Inferior parietal cortex (tissue), 1 donor: ENCODE measurements around the gene NMT2.
"Not testable (repeated sequence)": the region's sequence is repeated elsewhere in the genome, so short reads cannot be mapped to it uniquely, and the experiment has no call there.

Source experiments
- DNase-seq: peaks from one replicate; pipeline ENCODE4 v3.0.0-alpha.2; 2016; ENCODE audit errors: extremely low spot score

The NMT2 gene

DNA sequence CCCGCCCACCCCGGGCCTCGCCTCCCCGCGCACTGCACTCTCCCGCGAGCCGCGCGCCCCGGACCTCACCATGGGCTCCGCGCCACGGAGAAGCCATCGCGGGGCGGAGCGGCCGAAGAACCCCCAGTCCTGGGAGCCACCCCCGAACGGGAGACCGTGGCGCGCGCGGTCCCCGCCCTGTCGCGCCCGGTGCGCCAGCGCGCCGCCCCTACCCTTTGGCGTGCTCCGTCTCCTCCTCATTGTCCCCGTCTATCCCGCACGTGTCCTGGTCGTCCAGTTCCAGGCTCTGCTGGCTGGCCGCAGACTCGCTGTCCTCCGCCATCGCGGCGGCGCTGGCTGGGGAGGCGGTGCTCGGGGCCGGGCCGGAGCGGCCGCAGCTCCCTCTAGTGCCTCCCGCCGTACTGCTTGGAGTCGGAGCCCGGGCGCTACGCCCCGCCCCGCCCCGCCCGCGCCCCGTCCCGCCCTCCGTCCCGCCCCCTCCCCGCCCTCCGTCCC is at the start of gene NMT2:
NMT2 (minus strand) TSS at position 403 of the 495 bp plus-strand sequence; CDS start at position 322, 81 bp downstream.
- DNase-seq: peak; percentile 83

DNA sequence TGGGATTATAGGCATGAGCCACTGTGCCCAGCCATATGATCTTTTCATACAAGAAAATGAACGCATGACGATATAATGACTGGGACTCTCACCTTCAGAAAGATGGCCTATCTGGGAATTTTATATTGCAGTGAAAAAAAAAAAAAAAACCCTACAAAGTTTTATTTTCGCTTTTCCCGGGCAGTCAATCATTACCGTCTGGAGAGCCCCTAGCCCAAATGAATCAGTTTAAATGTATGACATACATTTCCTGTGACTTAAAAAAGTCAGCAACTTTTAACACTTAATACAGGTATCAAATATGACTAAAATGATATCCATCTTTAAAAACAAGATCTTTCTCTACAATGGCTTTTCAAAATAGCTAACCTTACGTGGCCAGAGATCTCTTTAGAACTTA is 48.2 kb upstream of the NMT2 start:
- DNase-seq: no peak

DNA sequence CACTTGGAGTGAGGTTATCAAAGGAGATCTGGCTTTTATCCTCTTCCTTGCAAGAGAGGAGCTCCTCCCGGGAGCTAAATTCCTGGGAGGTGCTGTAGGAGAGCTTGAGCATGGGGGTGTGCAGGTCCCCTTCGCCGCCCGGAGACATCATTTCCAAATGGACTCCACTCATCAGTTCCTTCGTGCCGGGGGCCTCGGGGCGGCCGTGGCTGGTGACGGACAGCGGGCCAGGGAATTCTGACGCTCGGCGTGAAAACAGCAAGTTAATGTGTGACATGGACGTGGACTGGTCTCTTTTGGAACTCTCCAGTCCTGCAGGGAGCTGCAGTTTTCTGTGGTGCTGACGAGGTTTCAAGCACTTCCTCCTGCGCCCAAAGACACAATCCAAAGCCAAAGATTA is 45.7 kb upstream of the NMT2 start:
- DNase-seq: no peak

DNA sequence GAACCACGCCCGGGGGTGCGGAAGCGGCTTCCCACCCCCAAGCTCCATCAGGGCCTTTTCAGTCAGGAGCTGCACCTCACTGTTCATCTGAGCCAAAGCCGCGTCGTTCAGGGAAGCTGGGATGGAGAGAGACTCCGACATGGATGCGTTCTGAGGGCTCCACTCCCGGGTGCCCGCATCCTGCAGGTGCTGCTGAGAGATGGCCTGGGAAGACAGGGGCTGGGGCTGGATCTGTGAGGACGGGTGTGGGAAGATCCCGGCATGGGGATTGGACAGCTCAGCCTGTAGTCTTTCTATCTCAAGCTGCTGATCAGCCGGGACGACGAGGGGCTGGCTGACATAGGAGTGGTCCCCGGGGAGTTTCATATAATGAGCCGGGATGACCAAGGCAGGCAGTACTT is 45.0 kb upstream of the NMT2 start:
- DNase-seq: no peak

DNA sequence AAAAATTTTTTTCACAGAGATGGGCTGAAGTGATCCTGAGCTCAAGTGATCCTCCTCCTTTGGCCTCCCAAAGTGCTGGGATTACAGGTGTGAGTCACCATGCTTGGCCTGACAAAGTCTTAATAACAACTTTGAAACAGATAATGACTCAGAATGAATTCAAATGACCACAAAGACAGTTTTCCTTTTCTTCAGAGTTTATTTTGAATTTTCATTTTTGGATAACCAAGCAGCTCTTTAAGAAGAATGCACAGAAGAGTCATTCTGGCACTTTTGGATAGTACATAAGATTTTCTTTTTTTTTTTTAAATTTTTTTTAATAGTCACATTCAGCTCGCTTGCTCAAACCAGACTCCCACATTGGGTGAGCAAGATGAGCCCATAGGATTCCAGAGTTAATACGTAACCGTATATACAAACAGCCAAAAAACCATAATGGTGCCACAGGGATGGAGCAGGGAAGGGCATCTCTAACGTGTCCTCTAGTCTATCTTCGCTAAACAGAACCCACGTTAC is 43.0 kb upstream of the NMT2 start:
- DNase-seq: no peak

DNA sequence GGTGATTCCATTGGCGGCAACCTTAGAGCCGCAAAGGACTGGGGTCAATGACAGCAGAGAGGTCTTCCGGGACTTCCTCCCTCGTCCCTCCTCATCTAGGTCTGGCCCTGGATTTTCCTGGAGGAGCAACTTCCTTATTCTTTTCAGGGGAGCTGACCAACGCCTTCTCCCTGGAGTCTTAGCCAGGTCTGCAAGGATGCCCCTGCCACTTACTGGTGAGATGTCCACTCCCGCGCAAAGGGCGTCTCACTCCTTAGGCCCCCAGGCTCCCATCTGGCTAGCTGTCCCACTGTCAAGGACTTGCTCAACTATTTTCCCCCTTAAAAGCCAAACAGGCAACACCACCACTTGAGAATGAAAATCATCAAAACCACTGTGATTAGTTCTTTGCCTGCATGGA is 42.0 kb upstream of the NMT2 start:
- DNase-seq: no peak

DNA sequence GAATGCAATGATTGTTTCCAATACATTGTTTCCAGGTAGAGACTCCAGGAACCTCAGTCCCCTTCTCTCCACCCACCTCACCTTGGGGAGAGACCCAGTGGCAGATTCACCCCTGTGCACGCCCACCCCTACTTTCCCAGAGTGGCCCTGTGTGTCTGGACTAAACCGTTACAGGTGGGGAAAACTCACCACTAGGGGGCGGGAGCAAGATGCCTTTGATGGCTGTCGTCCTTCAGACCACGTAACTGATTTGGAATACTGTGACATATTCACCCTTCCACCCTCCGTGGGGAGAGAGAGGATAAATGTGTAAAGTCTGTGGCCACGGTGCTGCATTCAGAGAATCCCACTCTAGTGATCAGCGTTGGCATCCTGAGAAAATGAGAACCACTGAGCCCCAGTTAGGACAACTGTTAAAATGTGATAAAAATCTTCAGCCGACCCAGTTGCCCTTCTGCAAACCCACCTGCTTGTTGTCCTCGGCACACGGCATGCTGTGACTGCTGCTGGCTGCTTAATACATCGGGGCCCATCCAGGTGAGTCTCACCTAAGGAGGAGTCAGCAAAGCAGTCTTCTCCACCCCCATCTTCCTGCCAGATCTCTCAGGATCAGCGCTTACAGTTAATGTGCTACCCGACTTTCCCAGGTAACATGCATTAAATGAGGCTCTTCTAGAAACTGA is 41.5 kb upstream of the NMT2 start:
- peak; percentile 88 for DNase-seq

DNA sequence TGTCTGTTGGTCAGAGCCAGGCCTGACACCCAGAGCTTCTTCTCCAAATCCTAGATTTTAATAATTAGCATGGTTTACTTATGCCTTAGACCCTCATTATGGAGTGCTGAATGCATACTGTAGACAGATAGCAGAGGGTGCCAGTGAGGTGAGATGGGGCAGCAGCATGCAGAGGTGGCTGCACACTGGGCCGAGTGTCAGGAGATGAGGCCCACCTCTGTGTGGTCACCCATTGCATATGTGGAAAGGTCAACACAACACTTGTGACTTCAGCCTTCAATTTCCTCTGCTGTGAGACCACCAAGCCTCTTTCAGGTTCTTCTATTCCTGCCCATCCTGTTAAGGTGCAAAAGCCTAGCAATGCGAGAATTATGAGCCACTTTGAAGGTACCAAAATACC is 39.7 kb upstream of the NMT2 start:
- DNase-seq: no peak

DNA sequence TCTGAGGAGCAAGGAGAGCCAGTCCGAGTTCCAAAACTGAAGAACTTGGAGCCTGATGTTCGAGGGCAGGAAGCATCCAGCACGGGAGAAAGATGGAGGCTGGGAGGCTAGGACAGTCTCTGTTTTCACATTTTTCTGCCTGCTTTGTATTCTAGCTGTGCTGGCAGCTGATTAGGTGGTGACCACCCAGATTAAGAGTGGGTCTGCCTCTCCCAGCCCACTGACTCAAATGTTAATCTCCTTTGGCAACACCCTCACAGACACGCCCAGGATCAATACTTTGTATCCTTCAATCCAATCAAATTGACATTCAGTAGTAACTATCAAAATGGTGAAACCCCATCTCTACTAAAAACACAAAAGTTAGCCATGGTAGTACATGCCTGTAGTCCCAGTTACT is 38.9 kb upstream of the NMT2 start:
- not testable (repeated sequence) for DNase-seq

DNA sequence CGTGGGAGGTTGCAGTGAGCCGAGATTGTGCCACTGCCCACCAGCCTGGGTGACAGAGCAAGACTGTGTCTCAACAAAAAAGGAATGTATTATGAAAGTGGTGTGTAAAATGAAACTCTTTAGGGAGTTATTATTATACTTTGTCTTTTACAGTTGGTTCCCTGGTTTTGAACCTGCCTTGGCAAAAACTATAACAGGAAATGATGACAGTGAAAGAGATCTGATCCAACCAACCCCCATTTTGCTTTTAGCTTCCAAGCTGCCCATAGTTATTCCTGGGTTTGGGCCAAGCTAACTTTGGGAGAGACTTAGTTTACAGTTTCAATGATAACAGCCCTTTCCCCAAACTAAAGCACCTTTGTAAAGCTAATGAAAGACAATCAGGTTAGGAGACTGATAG is 34.1 kb upstream of the NMT2 start:
- DNase-seq: no peak

DNA sequence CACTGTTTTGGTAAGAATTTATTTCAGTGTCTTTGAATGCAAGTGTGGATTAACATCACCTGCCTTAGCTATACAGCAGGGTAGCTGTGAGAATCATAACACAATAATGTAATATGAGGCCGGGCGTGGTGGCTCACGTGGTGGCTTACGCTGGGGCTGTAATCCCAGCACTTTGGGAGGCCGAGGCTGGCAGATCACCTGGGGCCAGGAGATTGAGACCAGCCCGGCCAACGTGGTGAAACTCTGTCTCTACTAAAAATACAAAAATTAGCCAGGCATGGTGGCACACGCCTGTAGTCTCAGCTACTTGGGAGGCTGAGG is 33.8 kb upstream of the NMT2 start:
- not testable (repeated sequence) for DNase-seq

DNA sequence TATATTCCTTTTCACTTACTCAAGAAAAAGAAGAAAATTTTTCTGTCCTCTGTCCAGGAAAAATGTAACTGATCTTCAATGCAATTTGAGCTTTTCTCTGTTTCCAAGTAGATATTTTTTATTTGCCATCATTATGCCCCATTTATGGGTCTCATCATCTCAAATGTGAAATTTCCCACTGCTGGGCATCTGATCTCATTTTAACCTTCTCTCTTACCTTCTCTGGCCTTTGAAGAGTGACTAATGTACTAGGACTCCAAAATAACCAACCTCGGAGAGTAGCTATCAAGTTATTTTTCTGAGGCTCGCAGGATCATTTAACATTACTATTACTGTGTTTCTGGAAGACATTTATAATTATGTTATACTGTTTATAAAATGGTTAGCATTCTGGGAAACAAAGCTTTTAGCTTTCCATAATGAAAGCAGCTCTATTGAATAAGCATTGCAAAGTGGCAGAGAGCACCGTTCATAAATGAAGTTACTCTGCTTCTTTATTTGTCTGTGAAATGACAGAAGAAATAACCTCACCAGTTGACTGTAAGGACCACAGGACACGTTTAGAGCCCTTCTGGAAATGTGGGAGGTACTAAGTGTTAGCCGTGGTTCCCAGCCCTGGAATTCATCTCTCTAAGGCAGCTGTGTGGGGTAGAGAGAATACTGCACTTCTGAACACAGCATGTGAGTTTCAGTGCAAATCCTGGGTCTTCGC is 33.3 kb upstream of the NMT2 start:
- no peak for DNase-seq

DNA sequence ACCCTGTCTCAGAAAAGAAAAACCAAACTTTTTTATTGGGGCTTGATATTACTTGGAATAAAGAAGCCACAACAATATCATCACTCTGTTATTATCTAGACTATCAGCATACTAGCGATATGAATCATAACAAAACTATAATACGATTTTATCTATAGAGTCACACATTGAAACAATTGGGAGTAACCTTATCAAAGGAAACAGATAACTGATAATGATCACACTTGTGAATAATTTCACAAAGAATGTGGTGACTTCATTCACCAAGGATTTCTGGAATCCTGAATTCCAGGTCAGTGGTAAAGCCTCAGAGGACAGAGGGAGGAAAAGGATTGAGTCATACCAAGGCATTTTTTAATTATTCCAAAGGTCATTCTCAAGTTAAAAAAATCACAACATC is 32.1 kb upstream of the NMT2 start:
- no peak for DNase-seq

DNA sequence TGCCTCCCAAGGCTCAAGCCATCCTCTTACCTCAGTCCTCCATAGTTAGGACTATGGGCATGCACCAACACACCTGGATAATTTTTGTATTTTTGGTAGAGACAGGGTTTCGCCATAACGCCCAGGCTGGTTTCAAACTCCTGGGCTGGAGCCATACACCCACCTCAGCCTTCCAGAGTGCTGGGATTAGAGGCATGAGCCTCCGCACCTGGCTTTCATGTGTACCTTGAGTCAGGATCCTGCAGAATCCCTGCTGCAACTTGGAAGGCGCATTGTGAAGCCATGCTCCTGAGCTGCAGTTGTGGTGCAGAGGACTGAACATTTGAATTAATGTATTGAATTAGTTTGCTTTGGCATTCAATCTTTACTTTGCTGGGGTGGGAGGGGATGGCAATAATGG is 29.4 kb upstream of the NMT2 start:
- DNase-seq: no peak

DNA sequence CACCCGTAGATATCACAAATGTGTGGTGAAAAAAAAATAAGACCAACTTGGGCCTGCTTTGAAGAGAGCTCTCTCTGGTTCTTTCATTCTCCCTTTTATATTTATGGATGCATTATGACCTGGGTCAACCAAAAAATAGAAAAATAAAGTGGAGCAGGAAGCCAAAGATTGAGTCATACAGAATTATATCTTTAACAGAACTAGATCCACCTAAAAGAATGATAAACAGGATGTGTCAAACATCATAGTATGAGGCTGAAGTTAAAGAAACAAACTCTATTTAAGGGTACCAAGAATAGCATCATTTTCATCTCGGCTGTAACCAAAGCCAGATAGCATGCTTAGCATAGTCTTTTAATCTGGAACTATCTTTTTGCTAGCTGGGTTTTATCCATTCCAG is 28.8 kb upstream of the NMT2 start:
- DNase-seq: no peak

DNA sequence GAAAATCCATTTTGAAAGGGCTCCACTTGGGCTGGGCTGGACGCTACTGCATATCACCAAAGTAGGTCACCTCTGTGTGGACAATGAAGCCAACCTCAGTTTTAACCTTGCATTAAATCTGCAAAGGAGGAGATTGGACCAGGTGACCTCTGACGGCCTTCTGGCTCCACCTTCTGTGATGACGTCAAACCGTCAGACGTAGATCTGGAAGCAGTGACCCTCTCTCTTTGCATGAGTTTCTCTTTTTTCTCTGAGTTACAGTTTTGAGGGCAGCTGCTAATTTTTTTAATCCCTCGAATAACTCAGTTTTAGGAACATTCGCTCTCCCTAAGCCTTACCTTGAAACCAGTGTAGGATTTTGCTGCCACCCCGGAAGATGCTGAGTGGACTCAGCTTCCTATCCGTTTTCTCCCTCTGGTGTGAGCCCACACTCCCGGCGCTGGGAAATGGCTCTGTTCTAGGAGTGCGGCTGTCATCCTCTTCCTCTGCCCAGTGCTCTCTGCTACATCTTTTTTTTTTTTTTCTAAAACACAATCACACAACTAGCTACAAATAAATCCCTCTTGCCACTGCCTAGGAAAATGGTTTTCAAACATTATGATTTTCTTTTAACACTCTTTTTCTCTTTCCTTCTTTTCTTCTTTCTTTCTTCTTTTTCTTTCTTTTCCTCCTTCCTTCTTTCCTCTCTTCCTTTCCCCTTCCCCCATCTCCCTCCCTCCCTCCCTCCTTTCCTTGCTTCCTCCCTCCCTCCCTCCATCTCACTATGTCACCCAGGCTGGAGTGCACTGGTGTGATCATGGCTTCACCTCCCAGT is 27.7 kb upstream of the NMT2 start:
- peak; percentile 43 for DNase-seq

DNA sequence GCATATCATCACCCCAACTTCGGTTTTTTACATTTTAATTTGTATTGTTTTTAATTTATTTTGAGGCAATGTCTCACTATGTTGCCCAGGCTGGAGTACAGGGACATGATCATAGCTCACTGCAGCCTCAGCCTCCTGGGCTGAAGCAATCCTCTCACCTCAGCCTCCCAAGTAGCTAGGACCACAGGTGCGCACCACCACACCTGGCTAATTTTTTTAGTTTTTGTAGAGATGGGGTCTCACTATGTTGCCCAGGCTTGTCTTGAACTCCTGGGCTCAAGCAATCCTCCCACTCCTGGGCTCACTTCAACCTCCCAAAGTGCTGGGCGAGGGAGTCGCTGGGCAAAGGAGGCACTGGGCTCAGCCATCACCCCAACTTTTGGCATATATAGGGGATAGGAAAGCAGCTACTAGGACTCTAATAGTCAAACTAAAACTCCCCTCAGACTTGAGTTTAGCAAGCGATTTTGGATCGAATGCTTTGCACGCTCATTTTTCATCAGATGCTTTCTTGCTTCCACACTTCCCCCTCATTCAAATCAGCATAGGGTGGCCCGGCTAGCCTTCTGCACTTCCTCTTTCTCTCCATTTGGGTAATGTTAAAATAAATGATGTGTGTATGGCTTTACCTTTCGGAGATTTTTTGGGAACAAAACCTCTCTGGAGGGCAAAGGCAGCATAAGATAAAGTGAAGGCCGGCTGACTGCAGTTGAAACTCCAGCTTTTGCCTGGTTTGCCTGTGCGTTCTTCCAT is 20.8 kb upstream of the NMT2 start:
- DNase-seq: no peak

DNA sequence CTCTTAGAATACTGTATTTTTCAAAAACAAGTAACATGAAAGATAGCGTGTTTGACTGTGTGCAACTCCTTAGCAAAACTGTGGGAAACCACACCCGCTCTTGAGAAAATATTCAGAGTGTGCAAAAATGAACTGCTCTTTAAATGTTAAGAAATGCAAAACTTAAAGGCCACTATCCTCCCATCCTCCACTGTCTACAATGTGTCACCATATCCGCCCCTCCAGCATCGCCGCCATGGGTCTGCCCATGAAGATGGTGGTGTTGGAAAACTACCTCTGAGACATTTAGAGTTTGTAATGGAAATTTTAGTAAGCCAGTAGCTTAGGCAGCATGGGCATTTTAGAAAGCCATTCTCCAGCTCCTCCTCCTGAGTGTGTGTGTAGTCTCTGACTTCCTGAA is 20.1 kb upstream of the NMT2 start:
- DNase-seq: no peak

DNA sequence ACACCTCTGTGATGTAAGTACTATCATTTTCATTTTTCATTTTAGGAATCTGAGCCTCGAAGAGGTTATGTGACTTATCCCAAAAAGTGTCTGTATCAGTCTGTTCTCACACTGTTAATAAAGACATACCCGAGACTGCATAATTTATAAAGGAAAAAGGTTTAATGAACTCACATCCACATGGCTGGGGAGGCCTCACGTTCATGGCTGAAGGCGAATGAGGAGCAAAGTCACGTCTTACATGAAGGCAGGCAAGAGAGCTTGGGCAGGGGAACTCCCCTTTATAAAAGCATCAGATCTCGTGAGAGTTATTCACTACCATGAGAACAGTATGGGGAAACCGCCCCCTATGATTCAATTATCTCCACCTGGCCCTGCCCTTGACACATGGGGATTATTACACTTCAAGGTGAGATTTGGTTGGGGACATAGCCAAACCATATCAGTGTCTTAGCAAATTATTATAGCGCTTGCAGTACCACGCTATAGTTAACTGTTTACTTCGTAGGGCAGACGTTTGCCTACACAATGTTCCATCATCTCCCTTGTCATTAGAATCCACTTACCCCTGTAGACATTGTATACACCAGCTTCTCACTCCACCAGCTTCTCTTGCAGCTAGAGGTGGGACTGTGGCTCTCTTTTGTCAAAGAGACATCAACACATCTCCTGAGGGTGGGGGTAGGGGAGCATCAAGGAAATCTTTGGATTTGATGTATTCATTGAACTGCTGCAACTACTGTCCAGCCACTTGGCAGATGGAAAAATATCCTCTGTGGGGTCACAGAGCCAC is 15.4 kb upstream of the NMT2 start:
- no peak for DNase-seq

DNA sequence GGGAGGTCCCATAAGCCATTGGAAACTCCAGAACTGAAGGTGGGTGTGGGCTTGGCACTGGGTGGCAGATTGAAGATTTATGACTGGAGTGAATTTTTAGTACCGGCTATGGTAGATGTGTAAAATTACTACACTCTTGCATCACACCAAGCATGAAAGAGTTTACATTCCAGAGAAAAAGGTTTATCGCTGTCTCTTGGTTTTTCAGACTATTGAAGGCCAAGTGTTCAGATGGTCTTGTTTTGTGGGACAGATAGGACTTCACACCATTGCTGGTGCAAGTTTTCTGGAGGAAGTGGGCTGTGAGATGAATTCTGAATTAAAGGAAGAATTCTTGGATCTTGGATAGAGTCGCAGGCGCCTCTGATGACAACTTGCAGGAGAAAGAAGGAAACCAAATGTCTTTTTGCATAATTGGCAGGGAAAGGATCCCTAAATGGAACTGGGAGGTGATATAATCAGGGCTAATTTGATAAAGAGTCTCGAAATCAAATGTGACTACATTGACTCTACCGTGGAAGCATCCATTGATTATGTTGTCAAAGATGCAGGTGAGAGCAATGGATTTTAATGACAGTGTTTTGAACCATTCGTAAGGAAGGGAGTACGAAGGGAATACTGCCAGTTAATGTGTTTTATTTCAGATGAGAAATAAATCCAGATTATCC is 14.2 kb upstream of the NMT2 start:
- DNase-seq: peak; percentile 49
